GM20000 (cell line): Measurements from ENCODE around the gene HEPH.

ENCODE experiments used
- DNase-seq: peaks from one replicate; pipeline ENCODE4 v3.0.0; 2012; ENCODE audit warnings: low spot score
- CTCF ChIP-seq: IDR thresholded peaks from 2 replicates; pipeline ENCODE4 v1.5.1; 2012; ENCODE audit warnings: mild to moderate bottlenecking, control low read depth; ENCODE audit errors: extremely low read depth, missing control alignments

HEPH gene

GRCh38 chrX:66149519-66149918, 14.5 kb upstream of the HEPH start:
- no peak for DNase-seq
- no peak for TF ChIP-seq CTCF

GRCh38 chrX:66150163-66150562, 13.9 kb upstream of the HEPH start:
- no peak for DNase-seq
- TF ChIP-seq CTCF, result no peak

- TF ChIP-seq CTCF, result no peak
- DNase-seq, result no peak
These were observed 1.7 kb upstream of the HEPH start for GRCh38 chrX:66162331-66162822.

GRCh38 chrX:66163447-66163846, 600 bp upstream of the HEPH start:
- no peak for TF ChIP-seq CTCF
- DNase-seq, result no peak

GRCh38 chrX:66164470-66164869, 423 bp downstream of the HEPH start:
- no peak for DNase-seq

GRCh38 chrX:66164931-66165330, 884 bp downstream of the HEPH start:
- no peak for DNase-seq
- no peak for TF ChIP-seq CTCF

More at GRCh38 chrX:66164470-66164869, 423 bp downstream of the HEPH start:
- TF ChIP-seq CTCF, result no peak

- TF ChIP-seq CTCF, result no peak
These were observed 2.6 kb downstream of the HEPH start for GRCh38 chrX:66166671-66167070.

More at GRCh38 chrX:66166671-66167070, 2.6 kb downstream of the HEPH start:
- no peak for DNase-seq
